Mucosa of stomach (tissue), 1 donor: ENCODE data around the gene CPSF4L.

ENCODE experiments used
- H3K27me3 ChIP-seq: one replicate; pipeline ENCODE4 v1.7.0; 2013; ENCODE audit warnings: mild to moderate bottlenecking, low read length; ENCODE audit not compliant: control insufficient read depth, insufficient read depth
- H3K36me3 ChIP-seq: one replicate; pipeline ENCODE4 v1.7.0; 2013; ENCODE audit warnings: low read length; ENCODE audit not compliant: control insufficient read depth, insufficient read depth
- H3K4me1 ChIP-seq: one replicate; pipeline ENCODE4 v1.7.0; 2013; ENCODE audit warnings: mild to moderate bottlenecking, low read length; ENCODE audit not compliant: control insufficient read depth, insufficient read depth
- H3K4me3 ChIP-seq: one replicate; pipeline ENCODE4 v1.7.0; 2013; ENCODE audit warnings: low read length
- H3K9ac ChIP-seq: one replicate; pipeline ENCODE4 v1.7.0; 2013; ENCODE audit warnings: mild to moderate bottlenecking, low read length, moderate library complexity
- H3K9me3 ChIP-seq: one replicate; pipeline ENCODE4 v1.7.0; 2013; ENCODE audit warnings: mild to moderate bottlenecking, low read length, moderate library complexity; ENCODE audit not compliant: control insufficient read depth
- donor health status: Pancreatic carcinoma.

The CPSF4L gene

DNA sequence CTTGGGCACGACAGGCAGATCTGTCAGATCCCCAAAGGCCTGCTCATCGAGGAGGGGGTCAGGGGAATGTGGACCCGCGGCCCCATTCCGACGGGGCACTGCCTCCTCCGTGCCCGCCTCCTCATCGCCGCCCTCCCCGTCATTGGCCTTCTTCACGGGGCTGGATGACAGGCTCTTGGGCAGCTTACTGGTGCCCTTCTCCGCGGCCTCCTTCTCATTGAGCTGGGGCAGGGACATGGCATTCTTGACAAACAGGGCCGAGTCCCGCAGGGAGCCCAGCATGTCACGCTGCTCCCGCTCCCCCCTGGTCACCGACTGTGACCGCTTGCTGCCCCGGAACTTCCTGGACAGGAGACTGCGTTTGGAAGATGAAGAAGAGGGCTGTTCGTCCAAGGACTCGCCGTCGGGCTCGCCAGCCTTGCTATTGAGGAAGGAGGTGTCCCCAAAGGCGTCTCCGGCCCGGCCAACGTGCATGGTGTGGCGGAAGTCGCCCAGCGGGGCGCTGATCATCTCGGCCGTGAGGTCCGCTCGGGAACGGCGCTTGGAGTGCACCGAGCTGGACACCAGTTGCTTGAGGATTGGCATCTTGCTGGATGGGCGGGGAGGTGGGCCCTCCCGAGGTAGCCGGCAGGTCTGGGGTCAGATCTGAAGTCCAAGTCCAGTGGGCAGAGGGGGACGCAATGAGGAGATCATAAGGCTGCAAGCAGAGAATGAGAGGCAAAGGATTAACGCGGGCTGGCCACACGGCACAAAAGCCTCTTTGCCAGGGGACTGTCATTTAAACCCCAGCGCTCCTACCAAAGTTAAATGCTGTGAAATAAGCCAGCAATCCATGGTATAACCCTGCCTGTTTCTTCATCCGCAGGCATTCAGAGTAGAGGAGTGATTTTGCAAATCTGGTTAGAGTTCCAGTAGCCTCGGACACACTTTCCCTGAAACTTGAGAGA lies 24.5 kb upstream of the CPSF4L start:
- no peak overlapping the region for H3K9ac ChIP-seq

DNA sequence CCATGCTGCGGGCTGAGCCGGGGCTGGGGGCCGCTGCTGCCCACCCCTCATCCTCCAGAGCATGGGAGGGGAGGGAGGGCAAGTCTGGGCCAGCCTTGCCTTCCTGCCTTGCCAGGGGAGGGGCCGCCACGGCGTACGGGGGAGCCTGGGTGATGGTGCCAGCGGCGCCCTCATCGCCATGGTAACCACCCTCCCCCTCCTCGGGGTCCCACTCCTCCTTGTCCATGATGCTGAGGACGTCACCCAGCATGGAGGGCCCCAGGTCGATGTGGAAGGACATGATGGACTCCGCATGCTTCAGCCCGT lies 23.9 kb upstream of the CPSF4L start:
- Histone ChIP-seq H3K36me3 (peaks cover 13% of the 10 kb centered on the region), H3K4me1 (peaks cover 44% of the 10 kb centered on the region), H3K27me3 (no peaks in the 10 kb centered on the region), H3K9ac (no peak overlapping the region), H3K9me3 (no peaks in the 10 kb centered on the region), H3K4me3 (no peak overlapping the region)

More for the DNA sequence above, 24.5 kb upstream of the CPSF4L start:
- no peaks in the 10 kb centered on the region for H3K9me3 ChIP-seq
- H3K4me1 ChIP-seq: peaks cover 51% of the 10 kb centered on the region
- H3K36me3 ChIP-seq: peaks cover 13% of the 10 kb centered on the region
- H3K4me3 ChIP-seq: no peak overlapping the region
- H3K27me3 ChIP-seq: no peaks in the 10 kb centered on the region

DNA sequence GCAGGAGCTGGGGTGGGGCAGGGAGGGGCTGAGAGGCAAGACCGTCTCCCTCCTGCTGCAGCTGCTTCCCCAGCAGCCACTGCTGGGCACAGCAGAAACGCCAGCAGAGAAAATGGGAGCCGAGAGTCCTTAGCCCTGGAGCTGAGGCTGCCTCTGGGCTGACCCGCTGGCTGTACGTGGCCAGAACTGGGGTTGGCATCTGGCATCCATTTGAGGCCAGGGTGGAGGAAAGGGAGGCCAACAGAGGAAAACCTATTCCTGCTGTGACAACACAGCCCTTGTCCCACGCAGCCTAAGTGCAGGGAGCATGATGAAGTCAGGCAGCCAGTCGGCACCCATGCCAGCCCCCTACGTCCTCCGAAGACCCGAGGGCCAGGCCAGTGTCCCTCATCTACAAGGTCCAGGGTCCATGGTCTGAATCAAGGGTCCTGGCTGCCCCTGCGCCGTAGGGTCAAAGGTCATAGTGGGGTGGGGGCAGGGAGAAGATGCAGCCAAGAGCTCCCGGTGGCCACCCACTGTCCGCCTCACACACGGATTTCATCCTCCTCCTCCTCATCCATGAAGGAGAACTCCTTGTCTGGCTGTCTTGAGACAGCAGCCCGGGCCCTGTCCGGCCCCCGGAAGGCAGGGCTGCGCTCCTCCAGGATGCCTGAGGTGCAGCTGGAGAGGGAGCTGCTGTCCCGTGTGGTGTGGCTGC lies 23.4 kb upstream of the CPSF4L start:
- Histone ChIP-seq H3K27me3 (no peaks in the 10 kb centered on the region), H3K4me3 (no peak overlapping the region), H3K36me3 (peaks cover 13% of the 10 kb centered on the region), H3K9ac (no peak overlapping the region), H3K9me3 (no peaks in the 10 kb centered on the region), H3K4me1 (peaks cover 41% of the 10 kb centered on the region)

DNA sequence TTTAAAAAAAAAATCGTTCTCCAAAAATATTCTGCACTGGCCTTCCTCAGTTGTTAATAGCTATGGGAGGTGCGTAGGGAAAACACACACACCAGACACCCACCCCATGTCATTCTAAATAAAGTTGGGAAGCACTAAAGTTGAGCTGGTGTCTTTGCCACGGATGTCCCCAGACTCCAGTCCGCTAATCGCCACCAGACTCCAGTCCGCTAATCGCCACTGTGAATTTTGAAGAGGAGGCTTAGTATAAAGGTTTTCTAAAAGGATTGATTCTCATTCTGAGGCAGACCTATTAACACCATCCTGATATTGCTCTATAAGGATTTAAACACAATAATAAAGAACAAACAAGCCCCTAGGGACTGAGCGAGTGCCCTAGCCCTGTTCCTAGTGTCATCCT lies 22.7 kb upstream of the CPSF4L start:
- Histone ChIP-seq H3K9me3 (no peaks in the 10 kb centered on the region), H3K36me3 (peaks cover 13% of the 10 kb centered on the region), H3K27me3 (no peaks in the 10 kb centered on the region), H3K9ac (no peak overlapping the region), H3K4me1 (peaks cover 41% of the 10 kb centered on the region), H3K4me3 (no peak overlapping the region)

DNA sequence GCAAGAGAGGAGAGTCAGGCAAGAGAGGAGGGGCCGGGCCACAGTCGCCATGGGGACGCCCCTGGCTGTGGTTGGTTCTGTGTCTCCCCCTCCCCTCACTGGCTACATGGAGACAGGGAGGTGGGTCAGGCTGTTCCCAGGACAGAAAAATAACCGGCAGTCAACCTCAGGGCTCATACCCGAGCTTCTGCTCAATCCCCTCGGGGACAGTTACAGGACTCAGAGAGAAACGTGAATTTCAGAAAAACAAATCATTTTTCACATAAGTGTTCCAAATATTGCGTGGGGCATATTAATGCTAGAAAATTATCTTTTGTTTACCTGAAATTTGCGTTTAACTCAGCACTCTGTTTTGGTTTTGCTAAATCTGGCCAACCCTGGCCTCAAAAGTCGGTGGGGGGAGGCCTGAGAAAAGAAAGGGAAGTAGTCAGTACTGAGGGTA lies 22.2 kb upstream of the CPSF4L start:
- no peaks in the 10 kb centered on the region for H3K27me3 ChIP-seq
- H3K36me3 ChIP-seq: peaks cover 13% of the 10 kb centered on the region
- no peaks in the 10 kb centered on the region for H3K9me3 ChIP-seq
- H3K9ac ChIP-seq: no peak overlapping the region
- H3K4me3 ChIP-seq: no peak overlapping the region
- peaks cover 40% of the 10 kb centered on the region for H3K4me1 ChIP-seq

DNA sequence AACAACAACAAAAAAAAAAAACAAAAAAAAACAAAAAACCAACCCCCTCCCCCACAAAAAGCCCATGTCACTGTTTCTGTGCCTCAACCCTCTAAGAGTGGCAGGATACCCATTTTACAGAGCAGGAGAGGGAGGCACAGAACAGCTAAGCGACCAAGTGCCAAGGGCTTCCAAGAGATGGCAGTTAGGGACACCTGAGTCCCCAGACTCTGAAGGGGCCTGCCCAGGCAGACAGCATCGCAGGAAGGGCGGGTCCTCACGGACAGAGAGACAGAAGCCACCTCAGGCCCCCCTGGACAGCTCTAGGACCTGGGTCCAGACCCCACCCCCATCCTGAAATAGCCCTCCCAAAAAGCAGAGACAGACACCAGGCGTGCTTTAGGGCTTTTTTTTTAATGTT lies 21.6 kb upstream of the CPSF4L start:
- no peak overlapping the region for H3K4me3 ChIP-seq
- H3K27me3 ChIP-seq: no peaks in the 10 kb centered on the region
- H3K36me3 ChIP-seq: peaks cover 13% of the 10 kb centered on the region
- H3K4me1 ChIP-seq: peaks cover 40% of the 10 kb centered on the region
- H3K9ac ChIP-seq: no peak overlapping the region
- no peaks in the 10 kb centered on the region for H3K9me3 ChIP-seq

DNA sequence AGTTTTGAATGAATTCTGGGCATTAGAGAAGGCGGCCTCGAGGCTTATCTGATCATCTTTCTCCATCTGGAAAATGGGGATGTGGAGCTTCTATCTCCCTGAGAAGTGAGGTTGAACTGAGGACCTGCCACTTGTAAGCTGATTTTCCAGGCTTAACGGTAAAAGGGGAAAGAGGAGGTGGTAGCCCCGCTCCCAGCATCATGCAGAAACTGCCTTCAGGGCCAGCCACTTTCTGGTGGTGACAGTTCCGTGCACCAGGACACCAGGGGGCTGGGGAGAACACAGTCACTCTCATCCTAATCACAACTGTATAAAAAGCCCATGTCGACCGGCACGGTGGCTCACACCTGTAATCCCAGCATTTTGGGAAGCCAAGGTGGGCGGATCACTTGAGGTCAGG lies 20.9 kb upstream of the CPSF4L start:
- Histone ChIP-seq H3K27me3 (no peaks in the 10 kb centered on the region), H3K9ac (no peak overlapping the region), H3K9me3 (no peaks in the 10 kb centered on the region), H3K4me3 (no peak overlapping the region), H3K4me1 (peaks cover 40% of the 10 kb centered on the region), H3K36me3 (peaks cover 13% of the 10 kb centered on the region)

DNA sequence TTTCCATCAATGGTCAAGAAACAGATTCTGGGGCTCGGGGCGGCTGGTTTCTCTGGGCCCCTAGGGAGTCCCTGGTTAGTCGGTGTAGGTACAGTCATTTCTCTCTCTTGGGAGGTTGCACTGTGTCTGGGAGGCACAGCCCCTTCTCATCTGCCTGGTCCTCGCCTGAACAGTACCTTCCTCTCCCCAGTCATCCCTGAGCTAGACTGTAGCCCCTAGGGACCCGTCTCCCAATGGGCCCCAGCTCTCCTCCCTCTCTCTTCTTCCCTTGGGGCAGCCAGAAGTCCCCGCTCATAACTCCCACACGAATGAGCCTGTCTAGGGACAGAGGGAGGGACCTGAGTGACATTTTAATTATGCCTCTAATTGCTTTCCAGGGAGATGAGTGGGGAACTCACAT lies 20.2 kb upstream of the CPSF4L start:
- H3K9ac ChIP-seq: no peak overlapping the region
- no peaks in the 10 kb centered on the region for H3K9me3 ChIP-seq
- peaks cover 36% of the 10 kb centered on the region for H3K4me1 ChIP-seq
- H3K4me3 ChIP-seq: no peak overlapping the region
- H3K27me3 ChIP-seq: no peaks in the 10 kb centered on the region
- H3K36me3 ChIP-seq: peaks cover 13% of the 10 kb centered on the region

DNA sequence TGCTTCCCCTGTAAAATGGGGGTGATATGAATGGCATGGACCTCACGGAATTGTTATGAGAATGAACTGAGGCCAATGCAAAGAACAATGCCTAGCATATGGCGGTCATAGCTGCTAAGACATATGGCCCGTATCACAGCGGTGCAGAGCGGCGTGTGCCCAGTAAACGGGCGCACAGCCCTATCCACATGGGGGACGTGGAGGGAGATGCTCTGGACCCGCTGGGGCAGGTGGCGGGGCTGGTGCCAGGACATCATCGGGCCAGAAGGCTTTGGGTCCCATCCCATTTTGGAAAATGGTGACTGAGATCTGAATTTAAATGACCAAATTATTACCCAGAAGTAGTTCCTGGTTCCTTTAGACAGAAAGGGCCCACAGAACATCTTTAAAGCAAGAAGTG lies 18.5 kb upstream of the CPSF4L start:
- peaks cover 4% of the 10 kb centered on the region for H3K36me3 ChIP-seq
- H3K9ac ChIP-seq: no peak overlapping the region
- H3K4me3 ChIP-seq: no peak overlapping the region
- peaks cover 31% of the 10 kb centered on the region for H3K4me1 ChIP-seq
- H3K9me3 ChIP-seq: no peaks in the 10 kb centered on the region
- no peaks in the 10 kb centered on the region for H3K27me3 ChIP-seq

DNA sequence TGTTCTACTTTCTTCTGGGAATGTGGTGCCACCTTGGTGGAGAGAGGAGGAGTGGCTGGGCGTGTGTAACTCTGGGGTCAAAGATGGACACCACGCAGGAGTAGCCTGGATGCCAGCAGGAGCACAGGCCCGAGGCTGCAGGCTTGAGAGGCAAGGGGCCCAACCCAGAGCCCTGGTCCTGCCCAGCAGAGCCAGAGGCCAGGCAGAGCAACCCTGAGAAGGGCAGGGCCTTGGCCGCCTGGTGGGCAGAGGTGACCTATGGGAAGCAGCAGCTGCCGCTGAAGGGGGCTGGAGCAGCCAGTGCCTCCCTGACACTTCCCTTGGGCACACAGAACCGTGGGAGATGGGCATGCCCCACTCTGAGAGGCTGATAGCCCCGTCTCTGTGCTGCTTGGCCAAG lies 18.0 kb upstream of the CPSF4L start:
- Histone ChIP-seq H3K9me3 (no peaks in the 10 kb centered on the region), H3K4me3 (no peak overlapping the region), H3K36me3 (no peaks in the 10 kb centered on the region), H3K27me3 (no peaks in the 10 kb centered on the region), H3K9ac (no peak overlapping the region), H3K4me1 (peaks cover 31% of the 10 kb centered on the region)

DNA sequence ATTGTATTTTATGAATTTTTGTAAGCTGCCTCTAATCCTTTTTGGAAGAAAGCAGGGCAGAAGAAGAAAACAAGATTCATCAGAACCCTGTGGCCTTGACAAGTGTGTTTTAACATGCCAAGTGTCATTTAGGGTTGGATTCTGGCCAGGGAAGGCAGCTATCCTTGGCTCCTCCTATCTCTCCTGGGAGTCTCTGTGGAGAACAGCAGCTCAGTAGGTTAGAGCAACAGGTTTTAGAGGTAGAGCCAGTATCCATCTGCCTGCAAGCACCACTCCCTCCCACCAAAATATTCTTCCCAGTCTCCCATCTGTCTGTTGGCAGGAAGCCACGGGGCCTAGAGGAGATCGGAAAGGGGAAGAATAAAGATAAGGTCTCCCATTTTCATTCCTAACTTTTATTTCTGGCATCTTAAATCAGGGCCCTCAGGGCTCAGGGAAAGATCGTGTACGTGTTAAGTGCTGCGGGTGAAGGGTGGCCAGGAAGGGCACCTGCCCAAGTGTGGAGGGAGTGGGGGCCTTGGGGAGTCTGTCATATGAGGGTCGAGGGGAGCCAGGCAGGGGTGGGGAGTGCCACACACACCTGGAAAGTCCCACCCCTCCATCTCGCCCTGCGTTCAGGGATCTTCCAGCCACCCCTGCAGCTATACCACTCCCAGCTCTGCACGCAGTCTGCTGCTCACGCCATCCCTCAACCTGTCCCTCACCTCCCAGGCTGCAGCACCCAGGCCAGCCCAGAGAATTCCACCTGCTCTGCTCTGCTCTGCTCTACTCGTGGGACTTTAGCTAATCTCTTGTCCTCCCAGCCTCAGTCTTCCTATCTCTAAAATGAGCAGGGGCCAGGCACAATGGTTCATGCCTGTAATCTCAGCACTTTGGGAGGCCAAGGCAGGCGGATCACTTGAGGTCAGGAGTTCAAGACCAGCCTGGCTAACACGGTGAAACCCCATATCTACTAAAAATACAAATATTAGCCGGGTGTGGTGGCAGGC lies 17.1 kb upstream of the CPSF4L start:
- H3K4me3 ChIP-seq: no peak overlapping the region
- H3K9ac ChIP-seq: no peak overlapping the region
- H3K36me3 ChIP-seq: no peaks in the 10 kb centered on the region
- H3K27me3 ChIP-seq: no peaks in the 10 kb centered on the region
- H3K9me3 ChIP-seq: no peaks in the 10 kb centered on the region
- peaks cover 30% of the 10 kb centered on the region for H3K4me1 ChIP-seq
